ENCODE data around the gene CST4. TPM values are rescaled to one million over a fixed set of nuclear protein-coding genes. Genes with fewer than 3 reads are reported as not detected.
"Not testable (repeated sequence)": the region's sequence is repeated elsewhere in the genome, so short reads cannot be mapped to it uniquely, and the experiment has no call there.

Gene CST4, protein sequence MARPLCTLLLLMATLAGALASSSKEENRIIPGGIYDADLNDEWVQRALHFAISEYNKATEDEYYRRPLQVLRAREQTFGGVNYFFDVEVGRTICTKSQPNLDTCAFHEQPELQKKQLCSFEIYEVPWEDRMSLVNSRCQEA
- not detected for polyA plus RNA-seq (2013, experiment 1 of 4)
- not detected for polyA plus RNA-seq (2013, experiment 2 of 4)
- polyA plus RNA-seq (2013, experiment 3 of 4): not detected
- polyA plus RNA-seq (2013, experiment 4 of 4): not detected

GRCh38 chr20:23688684-23689398, at the start of gene CST4:
CST4 (minus strand) TSS chr20:23689038; CDS start chr20:23688969, 69 bp downstream.
- 91 to 93% methylated on average over 12 of the region's 12 CpGs for WGBS, 2 experiments
- H3K27me3 ChIP-seq (ENCODE audit: control insufficient read depth, insufficient read depth, low read length, poor library complexity, severe bottlenecking); H3K4me1 ChIP-seq (ENCODE audit: control insufficient read depth, insufficient read depth, low read length); H3K36me3 ChIP-seq (ENCODE audit: control insufficient read depth, insufficient read depth, low read length); H3K27ac ChIP-seq (ENCODE audit: insufficient read depth, low read depth, low read length, poor library complexity, severe bottlenecking); H3K4me3 ChIP-seq (ENCODE audit: insufficient read depth, low read depth, low read length); H3K9me3 ChIP-seq (ENCODE audit: control insufficient read depth, low read length): not testable (repeated sequence)

- H3K9me3 ChIP-seq (ENCODE audit: control insufficient read depth, low read length); H3K27me3 ChIP-seq (ENCODE audit: control insufficient read depth, insufficient read depth, low read length, poor library complexity, severe bottlenecking); H3K4me1 ChIP-seq (ENCODE audit: control insufficient read depth, insufficient read depth, low read length); H3K27ac ChIP-seq (ENCODE audit: insufficient read depth, low read depth, low read length, poor library complexity, severe bottlenecking); H3K36me3 ChIP-seq (ENCODE audit: control insufficient read depth, insufficient read depth, low read length); H3K4me3 ChIP-seq (ENCODE audit: insufficient read depth, low read depth, low read length): not testable (repeated sequence)
- 94 to 95% methylated on average over 3 of the region's 3 CpGs for WGBS, 2 experiments
These were observed 46.6 kb upstream of the CST4 start for GRCh38 chr20:23735391-23735790.

GRCh38 chr20:23734949-23735348, 46.1 kb upstream of the CST4 start:
- not testable (repeated sequence) for H3K27me3 ChIP-seq (ENCODE audit: control insufficient read depth, insufficient read depth, low read length, poor library complexity, severe bottlenecking); H3K4me3 ChIP-seq (ENCODE audit: insufficient read depth, low read depth, low read length); H3K4me1 ChIP-seq (ENCODE audit: control insufficient read depth, insufficient read depth, low read length); H3K36me3 ChIP-seq (ENCODE audit: control insufficient read depth, insufficient read depth, low read length); H3K9me3 ChIP-seq (ENCODE audit: control insufficient read depth, low read length); H3K27ac ChIP-seq (ENCODE audit: insufficient read depth, low read depth, low read length, poor library complexity, severe bottlenecking)
- WGBS, 2 experiments: 92 to 93% methylated on average over 2 of the region's 2 CpGs

GRCh38 chr20:23734440-23734839, 45.6 kb upstream of the CST4 start:
- WGBS, 2 experiments: 91 to 100% methylated on average over 1 of the region's 1 CpG
- H3K9me3 ChIP-seq (ENCODE audit: control insufficient read depth, low read length); H3K4me3 ChIP-seq (ENCODE audit: insufficient read depth, low read depth, low read length); H3K36me3 ChIP-seq (ENCODE audit: control insufficient read depth, insufficient read depth, low read length); H3K27me3 ChIP-seq (ENCODE audit: control insufficient read depth, insufficient read depth, low read length, poor library complexity, severe bottlenecking); H3K27ac ChIP-seq (ENCODE audit: insufficient read depth, low read depth, low read length, poor library complexity, severe bottlenecking); H3K4me1 ChIP-seq (ENCODE audit: control insufficient read depth, insufficient read depth, low read length): not testable (repeated sequence)

DNA sequence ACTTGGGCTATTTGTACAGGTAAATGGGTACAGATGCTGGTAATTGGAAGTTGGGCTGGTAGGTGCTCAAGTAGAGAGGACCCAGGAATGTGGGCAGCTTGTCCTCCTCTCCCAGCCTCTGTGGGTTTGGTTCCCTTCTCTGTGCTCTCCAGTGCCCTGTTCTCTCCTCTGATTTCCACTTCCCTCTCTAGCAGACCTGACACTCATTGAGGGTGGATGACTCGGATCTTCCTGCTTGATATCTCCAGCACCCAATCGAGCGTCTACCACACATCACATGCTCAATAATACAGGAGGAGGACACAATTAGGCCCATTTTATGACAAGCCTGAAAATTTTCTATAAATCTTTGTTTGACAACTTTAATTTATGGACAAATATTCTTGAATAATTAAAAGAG, 38.2 kb upstream of the CST4 start:
- 88 to 89% methylated on average over 2 to 3 of the region's 3 CpGs for WGBS, 2 experiments
- no peak overlapping the region for H3K4me3 ChIP-seq (ENCODE audit: insufficient read depth, low read depth, low read length)

GRCh38 chr20:23725102-23725501, 36.3 kb upstream of the CST4 start:
- no peaks in the 10 kb centered on the region for H3K9me3 ChIP-seq (ENCODE audit: control insufficient read depth, low read length)
- no peaks in the 10 kb centered on the region for H3K27me3 ChIP-seq (ENCODE audit: control insufficient read depth, insufficient read depth, low read length, poor library complexity, severe bottlenecking)
- H3K36me3 ChIP-seq (ENCODE audit: control insufficient read depth, insufficient read depth, low read length): no peaks in the 10 kb centered on the region
- no peaks in the 10 kb centered on the region for H3K4me1 ChIP-seq (ENCODE audit: control insufficient read depth, insufficient read depth, low read length)
- 90 to 92% methylated on average over 3 of the region's 3 CpGs for WGBS, 2 experiments
- H3K27ac ChIP-seq (ENCODE audit: insufficient read depth, low read depth, low read length, poor library complexity, severe bottlenecking): no peak overlapping the region
- H3K4me3 ChIP-seq (ENCODE audit: insufficient read depth, low read depth, low read length): no peak overlapping the region

More for the DNA sequence above, 38.2 kb upstream of the CST4 start:
- Histone ChIP-seq H3K36me3 (ENCODE audit: control insufficient read depth, insufficient read depth, low read length) (no peaks in the 10 kb centered on the region), H3K27ac (ENCODE audit: insufficient read depth, low read depth, low read length, poor library complexity, severe bottlenecking) (no peak overlapping the region), H3K4me1 (ENCODE audit: control insufficient read depth, insufficient read depth, low read length) (no peaks in the 10 kb centered on the region), H3K27me3 (ENCODE audit: control insufficient read depth, insufficient read depth, low read length, poor library complexity, severe bottlenecking) (no peaks in the 10 kb centered on the region), H3K9me3 (ENCODE audit: control insufficient read depth, low read length) (no peaks in the 10 kb centered on the region)

- 88 to 97% methylated on average over 1 of the region's 2 CpGs for WGBS, 2 experiments
- H3K4me1 ChIP-seq (ENCODE audit: control insufficient read depth, insufficient read depth, low read length); H3K4me3 ChIP-seq (ENCODE audit: insufficient read depth, low read depth, low read length); H3K27me3 ChIP-seq (ENCODE audit: control insufficient read depth, insufficient read depth, low read length, poor library complexity, severe bottlenecking); H3K9me3 ChIP-seq (ENCODE audit: control insufficient read depth, low read length); H3K36me3 ChIP-seq (ENCODE audit: control insufficient read depth, insufficient read depth, low read length); H3K27ac ChIP-seq (ENCODE audit: insufficient read depth, low read depth, low read length, poor library complexity, severe bottlenecking): not testable (repeated sequence)
These were observed 34.9 kb upstream of the CST4 start for GRCh38 chr20:23723659-23724307.

GRCh38 chr20:23722851-23723250, 34.0 kb upstream of the CST4 start:
- not testable (repeated sequence) for H3K9me3 ChIP-seq (ENCODE audit: control insufficient read depth, low read length); H3K27me3 ChIP-seq (ENCODE audit: control insufficient read depth, insufficient read depth, low read length, poor library complexity, severe bottlenecking); H3K27ac ChIP-seq (ENCODE audit: insufficient read depth, low read depth, low read length, poor library complexity, severe bottlenecking); H3K4me1 ChIP-seq (ENCODE audit: control insufficient read depth, insufficient read depth, low read length); H3K4me3 ChIP-seq (ENCODE audit: insufficient read depth, low read depth, low read length); H3K36me3 ChIP-seq (ENCODE audit: control insufficient read depth, insufficient read depth, low read length)
- WGBS, 2 experiments: 81 to 82% methylated on average over 5 of the region's 5 CpGs

- Histone ChIP-seq H3K4me1 (ENCODE audit: control insufficient read depth, insufficient read depth, low read length) (no peaks in the 10 kb centered on the region), H3K4me3 (ENCODE audit: insufficient read depth, low read depth, low read length) (no peak overlapping the region), H3K27ac (ENCODE audit: insufficient read depth, low read depth, low read length, poor library complexity, severe bottlenecking) (no peak overlapping the region), H3K36me3 (ENCODE audit: control insufficient read depth, insufficient read depth, low read length) (no peaks in the 10 kb centered on the region), H3K27me3 (ENCODE audit: control insufficient read depth, insufficient read depth, low read length, poor library complexity, severe bottlenecking) (no peaks in the 10 kb centered on the region), H3K9me3 (ENCODE audit: control insufficient read depth, low read length) (no peaks in the 10 kb centered on the region)
- WGBS, 2 experiments: 92 to 93% methylated on average over 1 of the region's 1 CpG
These were observed 33.1 kb upstream of the CST4 start for GRCh38 chr20:23721962-23722361.

GRCh38 chr20:23719351-23719750, 30.5 kb upstream of the CST4 start:
- 76 to 84% methylated on average over 9 of the region's 9 CpGs for WGBS, 2 experiments
- not testable (repeated sequence) for H3K4me1 ChIP-seq (ENCODE audit: control insufficient read depth, insufficient read depth, low read length); H3K9me3 ChIP-seq (ENCODE audit: control insufficient read depth, low read length); H3K4me3 ChIP-seq (ENCODE audit: insufficient read depth, low read depth, low read length); H3K27me3 ChIP-seq (ENCODE audit: control insufficient read depth, insufficient read depth, low read length, poor library complexity, severe bottlenecking); H3K36me3 ChIP-seq (ENCODE audit: control insufficient read depth, insufficient read depth, low read length); H3K27ac ChIP-seq (ENCODE audit: insufficient read depth, low read depth, low read length, poor library complexity, severe bottlenecking)

Data from ectodermal cell (in vitro differentiated cells).